ENCODE data around the gene PUS1. TPM values are rescaled to one million over a fixed set of nuclear protein-coding genes. Genes with fewer than 3 reads are reported as not detected.
A peak's percentile ranks its signal among the peaks of the same experiment; 100 is the strongest.

PUS1 gene
- total and polyA plus RNA-seq, 2 of the 4 experiments (the other 2 are of a cell fraction) = 14.0 to 36.7 TPM

DNA sequence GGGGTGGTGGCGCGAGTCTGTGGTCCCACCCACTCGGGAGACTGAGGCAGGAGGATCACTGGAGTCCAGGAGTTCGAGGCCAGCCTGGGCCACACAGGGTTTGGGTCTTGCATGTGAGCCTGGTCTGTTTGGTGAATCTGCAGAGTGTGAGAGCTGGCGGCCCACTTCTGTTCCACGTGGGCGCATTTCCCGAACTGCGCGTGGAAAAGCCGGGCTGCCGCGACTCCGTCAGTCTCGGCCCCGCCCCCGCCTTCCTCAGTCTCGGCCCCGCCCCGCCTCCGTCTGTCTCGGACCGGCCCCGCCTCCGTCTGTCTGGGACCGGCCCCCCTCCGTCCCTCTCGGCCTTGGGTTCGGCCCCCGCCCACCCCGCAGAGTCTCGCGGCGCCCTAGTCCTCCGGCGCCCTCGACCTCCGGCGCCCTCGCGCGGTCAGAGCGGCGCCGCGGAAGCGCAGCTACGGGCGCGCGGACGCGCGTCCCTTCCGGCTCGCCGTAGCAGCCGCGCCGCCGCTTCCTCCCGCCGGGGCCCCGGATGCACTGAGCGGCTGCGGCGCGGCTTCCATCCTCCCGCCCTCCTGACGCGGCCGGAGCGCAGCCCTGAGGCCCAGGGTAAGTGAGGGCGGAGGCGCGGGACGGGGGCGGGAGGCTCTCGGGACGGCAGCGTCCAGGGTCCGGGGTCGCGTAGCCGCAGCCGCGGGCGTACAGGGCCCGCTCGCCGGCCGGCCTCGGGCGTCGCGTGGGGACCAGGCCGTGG, 20.5 kb downstream of the PUS1 start, which contains the start of gene EP400:
EP400 (plus strand) TSS at position 512 of the 751 bp plus-strand sequence. CDS start 10,678 bp downstream, outside the sequence.
- H3K4me2 ChIP-seq (ENCODE audit: low read depth, low read length) = peak within 1 kb of the TSS; percentile 96
- H2BK20ac ChIP-seq (ENCODE audit: low read depth, low read length) = no peak within 1 kb of the TSS
- peak within 1 kb of the TSS; percentile 87 for H4K91ac ChIP-seq (ENCODE audit: insufficient read depth, low read depth, low read length)
- peak within 1 kb of the TSS; percentile 58 for H2AK5ac ChIP-seq (ENCODE audit: low read depth, low read length)
- peak within 1 kb of the TSS; percentile 100 for H2AFZ ChIP-seq (replicated peaks; ENCODE audit: low read length, poor library complexity)
- WGBS, 2 experiments (ENCODE audit: extremely low coverage in 2 of 2, insufficient read length in 1 of 2) = 1% methylated on average over 45 of the region's 97 CpGs; no CpG with 5 or more reads in 1 of the 2 experiments
- no peak within 1 kb of the TSS; the same call in 1 of the 2 replicates for H3K56ac ChIP-seq (ENCODE audit: extremely low read depth, insufficient read depth, low read length)
- H4K5ac ChIP-seq (ENCODE audit: low read depth, low read length) = peak within 1 kb of the TSS; percentile 45; the same call in 1 of the 2 replicates
- peak within 1 kb of the TSS; percentile 95 for H3K14ac ChIP-seq (replicated peaks; ENCODE audit: low read depth, low read length)
- peaks cover 2% of the 10 kb centered on the region for H3K4me1 ChIP-seq (ENCODE audit: control insufficient read depth, insufficient read depth, low read length)
- H2BK15ac ChIP-seq (ENCODE audit: low read depth, low read length) = peak within 1 kb of the TSS; percentile 87; the same call in 1 of the 3 replicates
- TF ChIP-seq RCOR1 (IDR thresholded peaks at IDR 0.05; ENCODE audit: insufficient replicate concordance, low read length) = no peak
- no peak for TF ChIP-seq BHLHE40 (IDR thresholded peaks at IDR 0.05; ENCODE audit: low read depth, low read length)
- TF ChIP-seq RAD21 (IDR thresholded peaks at IDR 0.05; ENCODE audit: low read length) = peak; percentile 62
- TF ChIP-seq POLR2A (IDR thresholded peaks at IDR 0.05; ENCODE audit: low read depth, low read length) = peak; percentile 54
- TF ChIP-seq CTCF (conservative IDR thresholded peaks at IDR 0.05; ENCODE audit: low read depth, low read length) = peak; percentile 76
- TF ChIP-seq CHD1 (IDR thresholded peaks at IDR 0.05; ENCODE audit: low read depth, low read length) = no peak
- TF ChIP-seq MAFK (IDR thresholded peaks at IDR 0.05; ENCODE audit: low read depth, low read length) = no peak
- TF ChIP-seq MXI1 (IDR thresholded peaks at IDR 0.05; ENCODE audit: borderline replicate concordance, low read depth, low read length) = peak; percentile 91
- TF ChIP-seq SMC3 (IDR thresholded peaks at IDR 0.05; ENCODE audit: low read depth, low read length) = peak; percentile 46
- TF ChIP-seq MAZ (IDR thresholded peaks at IDR 0.05; ENCODE audit: borderline replicate concordance, low read depth, low read length) = peak; percentile 89
- TF ChIP-seq NFE2L2 (IDR thresholded peaks at IDR 0.05; ENCODE audit: low read depth, low read length) = no peak
- TF ChIP-seq, protein P1, sequence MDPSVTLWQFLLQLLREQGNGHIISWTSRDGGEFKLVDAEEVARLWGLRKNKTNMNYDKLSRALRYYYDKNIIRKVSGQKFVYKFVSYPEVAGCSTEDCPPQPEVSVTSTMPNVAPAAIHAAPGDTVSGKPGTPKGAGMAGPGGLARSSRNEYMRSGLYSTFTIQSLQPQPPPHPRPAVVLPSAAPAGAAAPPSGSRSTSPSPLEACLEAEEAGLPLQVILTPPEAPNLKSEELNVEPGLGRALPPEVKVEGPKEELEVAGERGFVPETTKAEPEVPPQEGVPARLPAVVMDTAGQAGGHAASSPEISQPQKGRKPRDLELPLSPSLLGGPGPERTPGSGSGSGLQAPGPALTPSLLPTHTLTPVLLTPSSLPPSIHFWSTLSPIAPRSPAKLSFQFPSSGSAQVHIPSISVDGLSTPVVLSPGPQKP (IDR thresholded peaks at IDR 0.05; ENCODE audit: borderline replicate concordance, low read depth, low read length) = no peak
- TF ChIP-seq CEBPB (IDR thresholded peaks at IDR 0.05; ENCODE audit: low read depth, low read length) = no peak
- intact Hi-C loops (cut with micrococcal nuclease) = loop anchor here (10.0 kb wide), 1 partner anchor 115 kb away; no protein-coding TSS in a partner anchor
- H4K20me1 ChIP-seq (ENCODE audit: insufficient read depth, low read length) = peaks cover 30% of the 10 kb centered on the region
- H3K9me3 ChIP-seq (ENCODE audit: control insufficient read depth, insufficient read depth, low read length) = no peaks in the 10 kb centered on the region
- peak within 1 kb of the TSS; percentile 88 for H2BK120ac ChIP-seq (ENCODE audit: low read depth, low read length)
- no peaks in the 10 kb centered on the region for H3K27me3 ChIP-seq (ENCODE audit: control insufficient read depth, insufficient read depth, low read length)
- peak within 1 kb of the TSS; percentile 72 for H3K27ac ChIP-seq (ENCODE audit: insufficient read depth, low read length)
- POLR2A ChIA-PET (ENCODE audit: unreplicated experiment) = no interaction called here
- H3K4me3 ChIP-seq (ENCODE audit: insufficient read depth, low read depth, low read length) = peak within 1 kb of the TSS; percentile 94
- no TSS peak for BruUV-seq (replicated peaks)
- H4K8ac ChIP-seq (ENCODE audit: low read depth in 2 of 2, low read length in 2 of 2) = peak within 1 kb of the TSS; percentile 87 to 100
- dilution Hi-C loops (cut with HindIII; ENCODE audit: low sequenced_read_pairs, unreplicated experiment) = no loop called here
- H3K36me3 ChIP-seq (ENCODE audit: control insufficient read depth, insufficient read depth, low read length) = 0 out of 2 replicates have a peak, but pooled peaks cover under 1% of the 10 kb centered on the region
- H2BK5ac ChIP-seq (ENCODE audit: low read depth, low read length, poor library complexity, severe bottlenecking) = peak within 1 kb of the TSS; percentile 72
- CTCF ChIA-PET = interaction anchor here (0.7 kb wide), 1 partner anchor 48 kb away, joined by 3 read pairs; no protein-coding TSS in a partner anchor
- H3K23ac ChIP-seq (ENCODE audit: low read depth, low read length) = peak within 1 kb of the TSS; percentile 87; the same call in 1 of the 2 replicates
- H3K9me1 ChIP-seq (ENCODE audit: insufficient read depth, low read length) = peaks cover 4% of the 10 kb centered on the region; the same call in 1 of the 2 replicates
- H3K9ac ChIP-seq (ENCODE audit: low read depth, low read length) = peak within 1 kb of the TSS; percentile 82
- H3K4ac ChIP-seq (ENCODE audit: low read depth, low read length) = peak within 1 kb of the TSS; percentile 94
- ATAC-seq (ENCODE audit: low read depth) (peak; percentile 99), DNase-seq (peak; percentile 90)
- peak within 1 kb of the TSS; percentile 94 for H2AK9ac ChIP-seq (replicated peaks; ENCODE audit: low read depth, low read length, poor library complexity)
- in situ Hi-C loops (cut with MboI; ENCODE audit: low sequenced_read_pairs) = no loop called here
- peaks cover 17 to 24% of the 10 kb centered on the region in 2 experiments; a peak in 3 of 4 replicates for H3K79me1 ChIP-seq (ENCODE audit: low read depth in 1 of 2, low read length in 2 of 2)
- no peak within 1 kb of the TSS for H3K18ac ChIP-seq (ENCODE audit: low read depth, low read length)

All from IMR-90 (cell line).